Left renal cortex interstitium (tissue), 4 donors: Measurements from ENCODE around the gene TBC1D17. TPM values are rescaled to one million over a fixed set of nuclear protein-coding genes. Genes with fewer than 3 reads are reported as not detected.
A peak's percentile ranks its signal among the peaks of the same experiment; 100 is the strongest.

Source experiments
- DNase-seq, 4 donors: peaks; one replicate each; pipeline ENCODE4 v3.0.0-alpha.2; 2013; ENCODE audit warnings: low read depth in 4 of 4, low spot score in 2 of 4, missing footprints in 1 of 4
- polyA plus RNA-seq, 4 donors: library from polyadenylated mRNA; unstranded; fragments of 120-200 nt; gene quantifications; one replicate each; pipeline ENCODE4 v1.2.1, GENCODE V29; 2013; ENCODE audit not compliant: insufficient read length in 4 of 4

Gene TBC1D17
- 10 to 100 TPM; 38.5 to 61.3 (median 48.5) TPM for polyA plus RNA-seq

GRCh38 chr19:49877020-49877878 is at the start of gene TBC1D17, which contains the start of gene AKT1S1:
Gene TBC1D17, plus strand, starts transcription at chr19:49877702. Its CDS starts 22 bp downstream, at chr19:49877724.
Gene AKT1S1, minus strand, starts transcription at chr19:49877355. Its CDS starts 4,060 bp downstream, at chr19:49873295.
- DNase-seq, result peak; percentile 99 to 100 (median 99)

GRCh38 chr19:49829200-49829599 is 48.3 kb upstream of the TBC1D17 start:
- DNase-seq, result no peak

DNA sequence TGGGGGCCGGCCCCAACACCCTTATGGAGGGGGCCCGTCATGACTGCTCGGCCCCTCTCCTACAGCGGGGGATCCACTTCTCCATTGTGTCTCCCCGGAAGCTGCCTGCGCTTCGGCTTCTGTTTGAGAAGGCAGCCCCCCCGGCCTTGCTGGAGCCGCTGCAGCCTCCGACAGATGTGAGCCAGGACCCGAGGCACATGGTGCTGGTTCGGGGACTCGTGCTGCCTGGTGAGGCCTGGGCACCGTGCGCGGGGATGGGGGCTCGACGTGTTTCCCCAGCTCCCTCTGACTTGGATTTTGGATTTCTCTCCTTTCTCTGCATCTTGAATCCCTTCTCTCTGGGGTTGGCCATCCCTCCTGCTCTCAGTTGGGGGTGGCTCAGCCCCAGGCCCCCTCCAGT is 47.8 kb upstream of the TBC1D17 start:
- DNase-seq, result no peak

DNA sequence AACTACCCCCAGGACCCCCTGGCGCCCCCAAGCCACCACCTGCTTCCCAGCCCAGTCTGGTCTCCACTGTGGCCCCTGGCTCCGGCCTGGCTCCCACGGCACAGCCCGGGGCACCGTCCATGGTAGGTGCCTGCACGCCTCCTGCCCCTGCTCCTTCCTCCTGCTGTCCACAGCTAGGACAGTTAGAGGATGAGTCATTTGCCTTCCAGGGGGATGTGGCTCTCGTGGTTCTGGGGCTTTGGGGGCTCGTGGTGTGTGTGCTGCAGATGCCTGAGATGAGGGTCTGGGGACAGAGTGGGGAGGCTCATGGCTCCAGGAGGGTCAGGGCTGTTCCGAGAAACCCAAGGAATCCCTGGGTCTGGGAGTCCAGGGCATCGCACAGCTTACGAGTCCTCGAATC is 46.7 kb upstream of the TBC1D17 start:
- no peak for DNase-seq

GRCh38 chr19:49831592-49831991 is 45.9 kb upstream of the TBC1D17 start:
- DNase-seq, result no peak

- DNase-seq, result no peak
Measured at GRCh38 chr19:49832556-49832955, 44.9 kb upstream of the TBC1D17 start.

- no peak for DNase-seq
Measured at GRCh38 chr19:49833599-49833998, 43.9 kb upstream of the TBC1D17 start.

DNA sequence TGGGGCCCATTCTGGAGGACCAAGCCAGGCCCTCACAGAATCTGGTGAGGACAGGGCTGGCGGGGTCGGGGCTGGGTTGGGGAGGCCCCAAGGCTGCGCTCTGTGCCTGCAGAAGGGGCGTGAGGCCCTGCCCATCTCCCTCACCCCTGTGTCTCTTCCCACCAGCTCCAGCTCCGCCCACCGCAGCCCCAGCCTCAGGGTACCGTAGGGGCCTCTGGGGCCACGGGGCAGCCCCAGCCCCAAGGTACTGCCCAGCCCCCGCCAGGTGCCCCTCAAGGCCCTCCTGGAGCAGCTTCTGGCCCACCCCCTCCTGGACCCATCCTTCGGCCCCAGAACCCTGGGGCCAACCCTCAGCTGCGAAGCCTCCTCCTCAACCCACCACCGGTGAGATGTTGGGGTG is 41.9 kb upstream of the TBC1D17 start:
- no peak for DNase-seq

DNA sequence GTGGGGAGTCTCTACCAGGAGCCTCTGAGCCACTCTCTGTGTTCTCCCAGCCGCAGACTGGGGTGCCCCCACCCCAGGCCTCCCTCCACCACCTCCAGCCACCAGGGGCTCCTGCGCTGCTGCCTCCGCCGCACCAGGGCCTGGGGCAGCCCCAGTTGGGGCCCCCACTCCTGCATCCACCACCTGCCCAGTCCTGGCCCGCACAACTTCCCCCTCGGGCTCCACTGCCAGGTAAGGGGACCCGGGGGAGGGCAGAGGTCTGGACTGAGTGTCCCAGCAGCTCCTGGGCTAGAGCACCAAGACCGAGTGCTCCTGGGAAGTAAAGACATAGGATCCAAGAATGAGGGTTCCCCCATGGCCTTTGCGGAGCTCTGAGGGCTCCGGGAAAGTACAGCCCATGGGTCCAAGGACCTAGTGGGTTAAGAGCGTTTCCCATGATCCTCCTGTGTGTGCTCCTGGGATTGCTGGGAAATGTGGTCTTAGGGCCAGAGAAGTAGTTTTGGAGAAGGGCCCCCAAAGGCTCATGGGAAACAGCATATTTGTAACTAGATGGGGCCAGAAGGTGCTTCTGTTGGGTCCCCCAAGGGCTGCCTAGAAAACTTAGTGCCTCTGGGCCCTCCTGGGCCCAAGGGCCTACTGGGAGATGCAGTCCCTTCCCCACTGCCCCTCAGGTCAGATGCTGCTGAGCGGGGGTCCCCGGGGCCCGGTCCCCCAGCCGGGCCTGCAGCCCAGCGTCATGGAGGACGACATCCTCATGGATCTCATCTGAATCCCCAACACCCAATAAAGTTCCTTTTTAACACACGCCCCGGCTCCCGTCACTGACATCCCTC is 41.1 kb upstream of the TBC1D17 start:
- DNase-seq, result no peak

DNA sequence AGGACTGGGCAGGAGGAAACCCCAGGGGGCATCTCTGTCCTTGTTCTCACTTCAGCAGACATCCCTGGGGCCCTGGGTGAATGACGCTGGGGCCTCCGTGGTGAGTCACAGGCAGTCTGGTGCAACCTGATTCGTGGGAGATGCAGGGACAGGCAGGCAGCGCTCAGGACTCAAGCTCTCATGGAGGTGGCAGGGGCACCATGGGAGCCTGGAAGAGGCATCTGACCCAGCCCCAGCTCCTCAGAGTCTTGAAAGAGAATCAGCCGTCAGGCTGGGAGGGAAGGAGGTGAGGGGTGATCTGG is 40.5 kb upstream of the TBC1D17 start:
- DNase-seq, result no peak

DNA sequence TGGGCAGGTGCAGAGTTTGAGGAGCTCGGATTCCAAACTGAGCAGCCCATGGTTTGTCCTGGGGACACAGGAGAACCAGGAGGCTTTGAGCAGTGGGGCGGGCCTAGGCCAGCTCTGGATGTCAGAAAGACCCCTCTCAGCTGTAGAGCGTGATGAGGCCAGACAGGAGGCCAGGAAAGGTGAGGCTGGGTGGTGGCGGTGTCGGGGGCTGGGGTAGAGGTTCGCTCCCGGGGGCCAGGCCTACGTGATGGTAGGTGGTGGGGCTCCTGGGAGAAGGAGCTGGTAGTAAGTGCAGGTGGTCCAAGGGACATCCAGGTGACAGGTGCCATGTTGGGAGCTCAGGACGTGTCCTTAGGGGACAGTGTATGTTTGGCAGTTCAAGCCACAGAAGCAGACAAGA is 40.1 kb upstream of the TBC1D17 start:
- DNase-seq, result no peak

GRCh38 chr19:49838885-49839588 is 38.5 kb upstream of the TBC1D17 start:
- no peak for DNase-seq

- no peak for DNase-seq
Measured at GRCh38 chr19:49839713-49840112, 37.8 kb upstream of the TBC1D17 start.

DNA sequence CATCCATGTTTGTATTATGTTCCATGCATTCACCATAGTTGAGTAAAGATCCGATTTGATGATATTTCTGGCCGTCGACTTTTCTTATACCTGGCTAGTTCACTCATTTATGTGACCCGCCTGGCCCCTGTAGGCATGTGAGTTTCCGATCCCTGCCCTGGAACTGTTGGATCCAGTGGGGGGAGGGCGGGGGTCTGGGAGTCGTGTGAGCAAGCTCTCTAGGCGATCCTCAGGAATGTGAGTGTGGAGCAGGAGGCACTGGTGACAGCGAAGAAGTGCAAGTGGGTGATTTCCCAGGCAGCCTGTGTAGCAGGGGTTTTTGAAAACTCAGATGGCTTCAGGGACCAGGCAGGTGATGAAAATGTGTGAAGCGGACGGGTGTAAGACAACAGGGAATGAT is 37.2 kb upstream of the TBC1D17 start:
- no peak for DNase-seq

- DNase-seq, result no peak
Measured at GRCh38 chr19:49840736-49841249, 36.7 kb upstream of the TBC1D17 start.

DNA sequence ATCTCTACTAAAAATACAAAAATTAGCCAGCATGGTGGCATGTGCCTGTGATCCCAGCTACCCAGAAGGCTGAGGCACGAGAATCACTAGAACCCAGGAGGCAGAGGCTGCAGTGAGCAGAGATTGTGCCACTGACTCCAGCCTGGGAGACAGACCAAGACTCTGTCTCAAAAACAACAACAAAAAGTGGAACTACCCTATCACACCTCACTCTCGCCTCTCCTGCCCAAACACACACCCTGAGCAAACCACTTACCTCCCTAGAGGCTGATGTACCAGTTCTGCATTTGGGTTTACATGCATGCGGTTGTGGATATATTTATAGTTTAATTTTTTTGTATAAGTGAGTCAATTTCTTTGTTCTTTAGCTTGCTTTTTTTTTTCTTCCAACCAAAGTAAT is 34.2 kb upstream of the TBC1D17 start:
- DNase-seq, result no peak

GRCh38 chr19:49844138-49845095 is 33.1 kb upstream of the TBC1D17 start:
- DNase-seq, result no peak

GRCh38 chr19:49845414-49845813 is 32.1 kb upstream of the TBC1D17 start:
- no peak for DNase-seq

GRCh38 chr19:49846408-49846807 is 31.1 kb upstream of the TBC1D17 start:
- no peak for DNase-seq
